Stimulated activated CD4-positive, alpha-beta T cell treated with anti-CD3 and anti-CD28 coated beads, TNF-alpha, amount 100 ng/mL, for 1 hour (primary cell): Measurements from ENCODE around the gene HOXB3.
A peak's percentile ranks its signal among the peaks of the same experiment; 100 is the strongest.

ENCODE experiments used
- DNase-seq, 3 donors: peaks; one replicate each; pipeline ENCODE4 v3.0.0-alpha.2; 2020; ENCODE audit warnings: low read depth in 3 of 3, low spot score in 1 of 3

The HOXB3 gene

DNA sequence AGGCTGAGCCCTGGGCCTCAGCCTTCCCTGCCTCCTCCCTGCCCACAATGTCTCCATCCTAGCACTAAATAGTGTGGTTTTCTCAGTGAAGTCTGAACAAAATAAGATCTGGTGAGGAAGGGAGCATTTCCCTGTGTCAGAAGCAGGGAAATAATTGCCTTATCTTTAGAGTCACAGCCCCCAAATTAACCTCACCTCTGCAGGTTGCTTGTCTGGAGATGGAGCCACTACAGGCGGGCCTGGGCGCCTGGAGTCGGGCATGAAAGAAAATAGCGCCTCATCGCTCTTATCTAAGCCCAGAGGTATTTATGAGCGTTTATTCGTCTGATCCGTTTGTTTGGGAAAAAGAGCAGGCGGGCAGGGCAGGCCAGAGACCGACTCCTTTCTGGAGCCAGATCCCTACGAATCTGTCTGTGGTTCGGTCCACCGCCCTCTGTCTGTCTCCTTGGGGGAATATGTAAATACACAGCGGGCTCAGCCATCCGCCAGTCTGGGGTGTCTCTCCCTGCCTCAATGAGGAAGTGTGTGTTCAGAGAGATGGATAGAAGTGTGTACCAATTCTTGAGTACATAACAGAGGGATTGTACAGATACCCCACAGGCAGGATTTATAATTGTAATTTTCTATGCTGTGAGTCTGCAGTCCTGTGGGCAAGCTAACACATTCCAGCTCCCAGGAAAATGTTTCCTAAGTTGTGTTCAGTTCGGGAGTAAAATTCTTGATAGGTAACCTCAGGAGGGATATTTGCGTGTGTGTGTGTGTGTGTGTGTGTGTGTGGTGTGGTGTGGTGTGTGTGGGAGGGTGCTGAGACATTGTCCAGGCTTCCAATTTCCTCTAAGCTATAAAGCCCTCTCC is 10.4 kb upstream of the HOXB3 start:
- DNase-seq: no peak

GRCh38 chr17:48599354-48599753 is 9.3 kb upstream of the HOXB3 start:
- no peak for DNase-seq

GRCh38 chr17:48598736-48599135 is 8.7 kb upstream of the HOXB3 start:
- DNase-seq: no peak

GRCh38 chr17:48597778-48598631 is 8.0 kb upstream of the HOXB3 start:
- no peak for DNase-seq

DNA sequence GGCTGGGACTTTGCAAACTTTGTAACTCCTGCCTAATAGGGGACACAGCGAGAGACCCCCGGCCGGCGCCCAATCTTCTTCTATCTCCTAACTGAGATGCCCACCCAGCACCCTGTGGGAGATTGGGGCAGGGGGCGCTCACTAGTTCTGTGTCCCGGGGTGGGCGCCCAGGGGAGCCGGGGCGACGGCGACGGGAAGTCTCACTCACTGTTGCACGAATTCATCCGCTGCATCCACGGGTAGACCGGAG is 7.4 kb upstream of the HOXB3 start:
- DNase-seq: no peak

DNA sequence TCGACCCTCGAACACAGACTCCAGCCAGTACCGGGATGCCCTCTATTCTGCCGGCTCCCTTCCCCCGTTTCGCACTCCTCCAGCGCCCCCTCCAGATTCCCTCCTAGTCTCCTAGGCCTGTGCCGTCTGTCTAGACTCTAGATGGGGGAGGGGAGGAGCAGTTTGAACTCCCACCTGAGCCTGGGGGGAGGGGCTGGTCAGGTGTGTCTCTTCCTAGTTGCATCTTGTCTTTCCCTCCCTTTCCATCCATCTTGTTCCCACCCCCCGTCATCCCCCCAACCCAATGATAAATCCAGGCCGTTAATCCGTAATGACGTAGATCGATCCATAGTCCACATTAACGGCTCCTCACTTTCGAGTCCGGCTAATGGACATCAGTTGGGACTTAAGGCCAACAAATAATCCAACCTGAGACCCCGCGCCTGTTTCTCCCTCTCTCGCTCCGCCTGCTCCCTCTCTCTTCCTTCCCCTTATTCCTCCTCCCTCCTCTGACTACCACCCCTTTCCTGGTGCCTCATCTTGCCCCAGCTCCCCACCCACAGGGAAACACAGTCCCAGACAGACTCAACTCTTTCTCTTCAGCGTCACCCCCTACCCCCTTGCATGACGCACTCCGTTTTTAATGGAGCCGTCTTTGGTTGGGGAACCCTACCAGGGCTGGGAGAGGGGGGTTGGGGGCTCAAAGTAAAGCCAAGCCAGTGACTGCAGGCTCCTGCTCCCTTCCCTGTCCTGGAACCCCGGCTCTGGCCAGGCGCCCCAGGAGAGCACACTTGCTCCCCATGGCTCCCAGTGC is 6.9 kb upstream of the HOXB3 start:
- DNase-seq: no peak

- DNase-seq: no peak
Observed at GRCh38 chr17:48596000-48596734, 6.1 kb upstream of the HOXB3 start.

GRCh38 chr17:48595278-48595999 is 5.4 kb upstream of the HOXB3 start:
- no peak for DNase-seq

- DNase-seq: no peak
Observed at GRCh38 chr17:48594538-48595277, 4.7 kb upstream of the HOXB3 start.

DNA sequence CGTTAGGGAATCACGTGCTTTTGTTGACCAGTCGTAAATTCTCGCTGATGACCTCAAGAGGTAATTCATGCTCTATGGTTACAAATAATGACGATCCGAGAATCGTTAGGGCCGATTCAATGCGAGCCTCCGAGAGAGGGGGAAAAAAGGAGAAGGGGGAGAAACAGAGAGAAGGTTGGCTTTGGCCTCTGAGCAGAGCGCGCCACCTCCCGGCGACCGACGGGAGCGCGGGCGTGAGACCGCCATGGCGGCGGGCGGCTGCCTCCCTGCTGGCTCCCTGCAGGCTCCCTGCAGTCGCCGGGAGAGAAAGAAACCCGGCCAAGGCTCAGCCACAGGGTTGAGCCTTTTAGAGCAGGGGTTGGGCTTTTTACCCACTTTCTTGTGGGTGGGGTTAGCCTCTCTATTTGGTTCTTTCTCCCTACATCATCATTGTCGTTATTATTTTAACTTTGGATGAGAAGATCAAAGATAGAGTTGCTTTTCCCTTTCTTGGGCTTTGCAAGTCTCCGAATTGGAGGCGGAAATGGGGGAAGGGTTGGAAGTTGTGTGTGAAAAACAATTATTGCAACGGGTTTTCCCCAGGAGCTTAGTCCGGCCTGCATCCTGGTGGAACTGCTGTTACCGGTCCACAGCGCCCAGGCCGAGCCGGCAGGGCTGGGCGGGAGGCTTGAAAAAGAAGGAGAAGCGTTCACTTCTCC is 3.9 kb upstream of the HOXB3 start:
- peak; percentile 47 to 85 (median 65) for DNase-seq

DNA sequence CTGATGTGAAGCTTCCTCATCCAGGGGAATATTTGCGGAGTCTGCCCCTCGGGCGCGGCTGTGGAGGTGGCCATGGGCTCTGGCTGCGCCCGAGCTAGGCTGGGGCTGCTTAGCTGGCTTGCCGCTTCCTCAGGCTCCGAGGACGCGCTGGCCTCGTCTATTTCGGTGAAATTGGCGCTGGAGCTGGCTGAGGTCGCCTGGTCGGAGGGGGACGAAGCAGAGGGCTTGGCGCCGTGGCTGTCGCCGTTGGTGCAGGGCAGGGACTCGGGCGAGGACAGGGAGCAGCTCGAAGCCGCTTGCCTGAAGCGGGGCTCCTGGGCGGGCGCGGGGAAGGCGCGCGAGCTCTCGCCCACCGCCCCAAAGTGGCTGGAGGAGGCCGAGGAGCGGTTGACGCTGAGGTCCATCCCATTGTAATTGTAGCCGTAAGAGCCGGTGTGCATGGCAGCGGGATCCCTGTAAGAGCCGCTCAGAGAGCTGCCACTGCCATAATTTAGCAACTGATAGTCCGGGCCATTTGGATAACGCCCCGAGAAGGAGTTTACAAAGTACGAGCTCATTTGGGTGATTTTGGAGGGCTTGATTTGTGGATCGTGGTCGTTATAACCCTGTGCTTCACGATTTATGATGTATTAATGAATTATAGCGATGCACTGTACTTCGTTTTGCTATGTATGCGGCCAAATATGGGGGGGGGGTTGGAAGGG is 3.2 kb upstream of the HOXB3 start, which contains the start of gene HOXB5:
Gene HOXB5, minus strand, starts transcription at position 654 of the 704 bp plus-strand sequence. Its CDS starts 97 bp downstream, at position 557.
- DNase-seq: no peak

GRCh38 chr17:48592577-48592976 is 2.5 kb upstream of the HOXB3 start:
- DNase-seq: no peak

DNA sequence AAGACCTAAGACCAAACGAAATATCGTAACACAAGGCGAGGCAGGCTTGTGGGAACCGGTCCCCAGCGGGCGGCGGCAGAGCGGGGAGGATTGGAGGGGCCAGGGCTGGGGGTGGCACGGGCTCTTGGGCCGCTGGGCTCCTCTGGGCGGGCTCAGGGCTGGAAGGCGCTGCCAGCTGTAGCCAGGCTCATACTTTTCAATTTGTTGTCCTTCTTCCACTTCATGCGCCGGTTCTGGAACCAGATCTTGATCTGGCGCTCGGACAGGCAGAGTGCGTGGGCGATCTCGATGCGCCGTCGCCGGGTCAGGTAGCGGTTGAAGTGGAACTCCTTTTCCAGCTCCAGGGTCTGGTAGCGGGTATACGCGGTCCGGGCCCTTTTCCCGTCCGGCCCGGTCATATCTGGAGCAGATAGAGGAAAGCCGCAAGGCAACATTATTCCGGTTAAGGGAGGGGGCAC is 2.0 kb upstream of the HOXB3 start:
- DNase-seq: no peak

- no peak for DNase-seq
Observed at GRCh38 chr17:48591255-48592056, 1.4 kb upstream of the HOXB3 start.

DNA sequence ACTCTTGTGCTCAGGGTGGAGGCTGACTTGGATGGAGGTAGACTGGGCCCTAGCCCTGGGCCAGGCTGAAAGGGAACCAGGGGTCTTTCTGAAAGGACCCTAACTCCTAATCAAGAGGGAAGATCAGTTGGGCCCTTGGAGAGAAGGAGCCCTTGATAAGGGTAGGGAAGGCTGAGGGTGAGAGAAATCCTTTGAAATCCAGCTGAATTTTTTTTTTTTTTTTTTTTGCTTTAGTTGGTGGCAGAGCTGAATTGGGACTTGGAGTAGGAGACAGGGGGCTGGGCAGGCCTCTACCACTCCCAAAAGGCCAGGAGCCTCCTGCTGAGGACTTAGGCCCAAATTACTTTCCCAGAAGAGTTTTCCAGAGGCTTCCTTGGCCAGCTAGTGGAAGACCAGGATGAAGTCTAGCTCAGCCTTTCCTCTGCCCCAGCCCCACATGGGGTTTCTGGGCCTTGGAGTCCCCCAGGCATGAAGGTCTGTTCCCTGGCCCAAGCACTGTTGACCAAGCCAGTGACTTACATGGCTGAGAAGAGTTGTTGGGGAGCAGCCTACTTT is 643 bp upstream of the HOXB3 start:
- no peak for DNase-seq

DNA sequence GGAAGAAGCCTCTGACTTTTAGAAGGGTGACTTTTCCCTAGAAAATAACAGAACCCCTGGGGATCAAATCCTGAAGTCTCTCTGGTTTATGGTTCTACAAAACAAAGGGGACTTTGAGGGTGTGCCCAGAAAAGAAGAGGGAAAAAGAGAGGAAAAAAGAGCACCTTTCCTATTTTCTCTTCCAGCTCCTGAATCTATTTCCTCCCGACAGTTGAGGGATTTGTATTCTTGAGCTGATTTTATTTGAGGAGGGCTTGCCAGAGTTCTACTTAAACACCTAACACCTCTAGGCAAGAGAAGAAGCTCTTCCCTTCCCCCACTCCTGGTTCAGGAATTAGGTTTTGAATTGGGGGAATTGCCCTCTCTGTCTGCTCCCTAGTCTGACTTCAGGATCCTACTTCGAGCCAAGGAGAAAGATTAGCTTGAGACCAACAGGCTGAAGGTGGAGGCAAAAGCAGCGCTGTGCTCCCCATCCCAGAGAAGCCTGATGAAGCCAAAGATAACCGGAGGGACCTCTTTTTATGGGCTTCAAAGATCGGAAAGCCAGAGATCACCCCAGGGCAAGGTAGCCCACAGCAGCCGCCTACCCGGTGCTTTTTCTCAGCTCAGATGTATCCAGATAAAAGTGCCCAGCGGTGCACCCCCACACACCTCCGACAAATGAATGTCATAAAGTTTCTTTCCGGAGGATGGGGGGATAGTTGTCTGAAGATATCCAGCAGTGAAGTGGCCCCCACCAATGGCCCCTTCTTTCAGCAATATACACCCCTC is 796 bp downstream of the HOXB3 start:
- no peak for DNase-seq
